22Rv1 (cell line): ENCODE data around the gene AURKA.

Experiments
- H3K27ac ChIP-seq: fragments of 450-650 bp; 2 replicates; pipeline ENCODE4 v1.5.1; 2017
- CTCF ChIP-seq: fragments of 450-650 bp; IDR thresholded peaks from 2 replicates; pipeline ENCODE4 v1.5.1; 2017; ENCODE audit warnings: mild to moderate bottlenecking
- ZFX ChIP-seq: fragments of 450-650 bp; IDR thresholded peaks from 2 replicates; pipeline ENCODE4 v1.6.1; 2017; ENCODE audit warnings: antibody characterized with exemption, borderline replicate concordance

AURKA gene

GRCh38 chr20:56428410-56428809 lies 36.4 kb upstream of the AURKA start:
- no peak for TF ChIP-seq ZFX
- TF ChIP-seq CTCF: no peak

GRCh38 chr20:56427797-56428196 lies 35.8 kb upstream of the AURKA start:
- H3K27ac ChIP-seq: no peak overlapping the region
- TF ChIP-seq ZFX: no peak
- TF ChIP-seq CTCF: no peak

More at GRCh38 chr20:56428410-56428809, 36.4 kb upstream of the AURKA start:
- no peak overlapping the region for H3K27ac ChIP-seq

- no peak for TF ChIP-seq ZFX
- TF ChIP-seq CTCF: no peak
- no peak overlapping the region for H3K27ac ChIP-seq
Observed at GRCh38 chr20:56426926-56427325, 34.9 kb upstream of the AURKA start.

- TF ChIP-seq ZFX (no peak), CTCF (no peak)
- no peak overlapping the region for H3K27ac ChIP-seq
Observed at GRCh38 chr20:56426026-56426425, 34.0 kb upstream of the AURKA start.

GRCh38 chr20:56424931-56425330 lies 32.9 kb upstream of the AURKA start:
- TF ChIP-seq CTCF: no peak
- TF ChIP-seq ZFX: no peak
- H3K27ac ChIP-seq: no peak overlapping the region

GRCh38 chr20:56423886-56424285 lies 31.9 kb upstream of the AURKA start:
- no peak for TF ChIP-seq ZFX
- no peak for TF ChIP-seq CTCF
- no peak overlapping the region for H3K27ac ChIP-seq

GRCh38 chr20:56423211-56423610 lies 31.2 kb upstream of the AURKA start:
- TF ChIP-seq ZFX (no peak), CTCF (no peak)
- no peak overlapping the region for H3K27ac ChIP-seq
